OCI-LY3 (cell line): ENCODE measurements around the gene CTNS.

Experiments
- CTCF ChIP-seq: fragments of 200-600, 300-600 bp; sonication (generic); IDR thresholded peaks from 2 replicates; pipeline ENCODE4 v1.5.1; 2014; ENCODE audit warnings: antibody characterized with exemption, low read length, low read depth
- EZH2phosphoT487 ChIP-seq: fragments of 200-600 bp; shearing (Covaris generic); IDR thresholded peaks from 2 replicates; pipeline ENCODE4 v1.6.1; 2018; ENCODE audit warnings: antibody characterized with exemption, mixed run types, low read depth

- TF ChIP-seq CTCF (no peak), EZH2phosphoT487 (no peak)
These were observed 19.2 kb downstream of the CTNS start for GRCh38 chr17:3655766-3656165.
